Astrocyte (in vitro differentiated cells and primary cell): Measurements from ENCODE around the gene B4GALNT1. TPM values are rescaled to one million over a fixed set of nuclear protein-coding genes. Genes with fewer than 3 reads are reported as not detected.

ENCODE experiments used
- DNase-seq: peaks from one replicate; pipeline ENCODE4 v3.0.0-alpha.2; 2010; ENCODE audit warnings: low read depth
- FAIRE-seq: peaks from 2 replicates; lab custom pipeline; 2011; peaks lifted over from hg19 to GRCh38; lab: Jason Lieb, UNC
- H2AFZ ChIP-seq: 2 replicates; pipeline ENCODE4 v1.6.0; 2012; ENCODE audit warnings: low read depth, low read length, inconsistent platforms
- H3K27ac ChIP-seq: 2 replicates; pipeline ENCODE4 v1.5.1; 2011; ENCODE audit warnings: low read depth, low read length, inconsistent platforms
- H3K27me3 ChIP-seq: 2 replicates; pipeline ENCODE4 v1.6.0; 2011; ENCODE audit warnings: low read length, inconsistent platforms; ENCODE audit not compliant: insufficient read depth
- H3K36me3 ChIP-seq: 2 replicates; pipeline ENCODE4 v1.5.1; 2011; ENCODE audit warnings: low read length, inconsistent platforms; ENCODE audit not compliant: insufficient read depth
- H3K4me1 ChIP-seq: 2 replicates; pipeline ENCODE4 v1.5.1; 2011; ENCODE audit warnings: low read length, inconsistent platforms; ENCODE audit not compliant: insufficient read depth
- H3K4me2 ChIP-seq: 2 replicates; pipeline ENCODE4 v1.6.0; 2012; ENCODE audit warnings: low read length, inconsistent platforms
- H3K4me3 ChIP-seq: 2 replicates; pipeline ENCODE4 v1.5.1; 2011; ENCODE audit warnings: low read depth, mild to moderate bottlenecking, low read length, inconsistent platforms; ENCODE audit not compliant: insufficient read depth
- H3K79me2 ChIP-seq: 2 replicates; pipeline ENCODE4 v1.6.0; 2012; ENCODE audit warnings: mild to moderate bottlenecking, low read length, inconsistent platforms; ENCODE audit not compliant: insufficient read depth
- H3K9ac ChIP-seq: 2 replicates; pipeline ENCODE4 v1.6.0; 2012; ENCODE audit warnings: mild to moderate bottlenecking, low read length, inconsistent platforms
- H3K9me3 ChIP-seq: 2 replicates; pipeline ENCODE4 v1.5.1; 2012; ENCODE audit warnings: low read depth, mild to moderate bottlenecking, low read length, inconsistent platforms; ENCODE audit not compliant: insufficient read depth
- H4K20me1 ChIP-seq: 2 replicates; pipeline ENCODE4 v1.6.0; 2012; ENCODE audit warnings: low read length, inconsistent platforms; ENCODE audit not compliant: insufficient read depth
- H3K27ac Mint-ChIP-seq: one replicate; pipeline ENCODE4 v1.8.0; 2021; ENCODE audit warnings: mild to moderate bottlenecking, mixed read lengths; ENCODE audit not compliant: unreplicated experiment
- H3K27me3 Mint-ChIP-seq: one replicate; pipeline ENCODE4 v1.8.0; 2021; ENCODE audit warnings: low read depth, mixed read lengths; ENCODE audit not compliant: unreplicated experiment
- H3K36me3 Mint-ChIP-seq: one replicate; pipeline ENCODE4 v1.8.0; 2021; ENCODE audit warnings: low read depth, mixed read lengths; ENCODE audit not compliant: unreplicated experiment
- H3K4me1 Mint-ChIP-seq: one replicate; pipeline ENCODE4 v1.8.0; 2021; ENCODE audit warnings: low read depth, mixed read lengths; ENCODE audit not compliant: unreplicated experiment
- H3K4me3 Mint-ChIP-seq: one replicate; pipeline ENCODE4 v1.8.0; 2021; ENCODE audit warnings: mild to moderate bottlenecking, moderate library complexity, mixed read lengths; ENCODE audit not compliant: unreplicated experiment
- H3K9me3 Mint-ChIP-seq: one replicate; pipeline ENCODE4 v1.8.0; 2021; ENCODE audit warnings: mild to moderate bottlenecking, mixed read lengths; ENCODE audit not compliant: unreplicated experiment
- EZH2 ChIP-seq: IDR thresholded peaks from 2 replicates; pipeline ENCODE4 v1.6.1; 2012; ENCODE audit warnings: mild to moderate bottlenecking, low read length, inconsistent platforms; ENCODE audit not compliant: insufficient read depth
- total RNA-seq: library from RNA; stranded (reverse); gene quantifications from 2 replicates; pipeline ENCODE4 v1.2.1, GENCODE V29; 2021
- TF ChIP-seq, protein P1 (sequence below): IDR thresholded peaks from 2 replicates; pipeline ENCODE4 v1.5.1; 2011; ENCODE audit warnings: low read depth, mild to moderate bottlenecking, inconsistent platforms, low read length, moderate library complexity; ENCODE audit not compliant: insufficient read depth

The B4GALNT1 gene
- total RNA-seq, 1 donor from 2014 or later = 2.5 TPM

DNA sequence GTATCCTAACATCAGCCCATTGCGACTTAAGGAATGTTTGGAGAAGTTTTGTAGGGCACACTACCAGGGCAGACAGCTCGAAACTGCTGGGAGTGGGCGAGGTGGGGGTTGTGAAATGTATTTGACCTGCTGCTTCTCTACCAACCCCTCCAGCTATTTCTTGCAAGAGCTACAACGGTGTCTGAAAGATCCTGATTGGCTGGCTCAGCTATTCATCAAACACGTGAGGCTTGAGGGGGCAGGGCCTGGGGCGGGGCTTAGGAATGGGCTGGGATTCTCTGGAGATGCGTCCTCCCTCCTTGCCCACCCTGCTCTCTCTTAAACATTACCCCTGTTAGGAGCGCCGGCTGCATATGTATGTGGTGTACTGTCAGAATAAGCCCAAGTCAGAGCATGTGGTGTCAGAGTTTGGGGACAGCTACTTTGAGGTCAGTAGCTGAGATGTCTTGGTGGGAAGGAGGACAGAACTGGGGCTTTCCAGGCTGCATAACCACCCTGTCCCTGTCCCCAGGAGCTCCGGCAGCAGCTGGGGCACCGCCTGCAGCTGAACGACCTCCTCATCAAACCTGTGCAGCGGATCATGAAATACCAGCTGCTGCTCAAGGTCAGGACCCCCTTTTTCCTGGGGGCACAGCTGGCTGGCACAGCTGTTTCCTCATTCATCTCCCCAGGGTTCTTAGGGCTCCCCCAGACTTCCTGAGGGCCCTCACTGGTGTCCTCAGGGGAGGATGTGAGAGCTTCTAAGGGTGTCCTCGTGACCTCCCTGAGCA lies 18.6 kb downstream of the B4GALNT1 start:
- Histone ChIP-seq H3K9me3 (no peaks in the 10 kb centered on the region), H3K4me1 (peaks cover 14% of the 10 kb centered on the region), H3K27me3 (peaks cover 5% of the 10 kb centered on the region), H3K4me2 (no peak overlapping the region), H3K9ac (no peak overlapping the region), H3K27ac (no peak overlapping the region), H2AFZ (no peak overlapping the region), H3K79me2 (no peaks in the 10 kb centered on the region), H3K36me3 (no peaks in the 10 kb centered on the region), H4K20me1 (peaks cover 3% of the 10 kb centered on the region), H3K4me3 (no peak overlapping the region)
- no peak for DNase-seq
- Mint-ChIP-seq H3K36me3 (peaks cover 50% of the 10 kb centered on the region), H3K27me3 (peaks cover 48% of the 10 kb centered on the region), H3K9me3 (no peaks in the 10 kb centered on the region), H3K27ac (no peak overlapping the region), H3K4me1 (peaks cover 10% of the 10 kb centered on the region), H3K4me3 (no peak overlapping the region)
- no peak for FAIRE-seq
- no peak for TF ChIP-seq EZH2
- TF ChIP-seq, protein P1, sequence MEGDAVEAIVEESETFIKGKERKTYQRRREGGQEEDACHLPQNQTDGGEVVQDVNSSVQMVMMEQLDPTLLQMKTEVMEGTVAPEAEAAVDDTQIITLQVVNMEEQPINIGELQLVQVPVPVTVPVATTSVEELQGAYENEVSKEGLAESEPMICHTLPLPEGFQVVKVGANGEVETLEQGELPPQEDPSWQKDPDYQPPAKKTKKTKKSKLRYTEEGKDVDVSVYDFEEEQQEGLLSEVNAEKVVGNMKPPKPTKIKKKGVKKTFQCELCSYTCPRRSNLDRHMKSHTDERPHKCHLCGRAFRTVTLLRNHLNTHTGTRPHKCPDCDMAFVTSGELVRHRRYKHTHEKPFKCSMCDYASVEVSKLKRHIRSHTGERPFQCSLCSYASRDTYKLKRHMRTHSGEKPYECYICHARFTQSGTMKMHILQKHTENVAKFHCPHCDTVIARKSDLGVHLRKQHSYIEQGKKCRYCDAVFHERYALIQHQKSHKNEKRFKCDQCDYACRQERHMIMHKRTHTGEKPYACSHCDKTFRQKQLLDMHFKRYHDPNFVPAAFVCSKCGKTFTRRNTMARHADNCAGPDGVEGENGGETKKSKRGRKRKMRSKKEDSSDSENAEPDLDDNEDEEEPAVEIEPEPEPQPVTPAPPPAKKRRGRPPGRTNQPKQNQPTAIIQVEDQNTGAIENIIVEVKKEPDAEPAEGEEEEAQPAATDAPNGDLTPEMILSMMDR = no peak

DNA sequence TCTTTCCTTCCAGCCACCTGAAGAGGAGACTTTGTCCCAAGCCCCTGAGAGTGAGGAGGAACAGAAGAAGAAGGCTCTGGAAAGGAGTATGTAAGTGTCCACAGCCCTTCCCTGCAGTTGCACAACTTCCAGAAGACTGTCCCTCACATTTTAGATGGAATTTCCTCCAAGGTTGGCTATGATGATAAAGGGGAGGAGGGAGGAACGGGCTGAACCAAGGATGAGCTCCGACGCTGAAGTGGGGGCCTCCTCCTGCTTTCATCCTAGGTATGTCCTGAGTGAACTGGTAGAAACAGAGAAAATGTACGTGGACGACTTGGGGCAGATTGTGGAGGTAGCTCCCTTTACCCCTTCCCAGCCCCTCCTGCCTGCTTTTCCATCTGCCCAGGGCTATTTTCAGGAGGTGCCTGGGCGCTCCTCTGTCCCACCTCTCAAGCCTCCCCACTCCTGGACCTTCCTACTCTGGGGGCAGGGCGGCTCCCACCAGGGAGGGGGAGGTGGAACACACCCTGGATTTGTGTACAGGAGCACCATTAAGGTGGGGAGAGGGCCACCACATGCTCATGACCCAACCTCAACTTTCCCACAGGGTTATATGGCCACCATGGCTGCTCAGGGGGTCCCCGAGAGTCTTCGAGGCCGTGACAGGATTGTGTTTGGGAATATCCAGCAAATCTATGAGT lies 19.4 kb downstream of the B4GALNT1 start:
- H3K4me2 ChIP-seq = no peak overlapping the region
- peaks cover 45% of the 10 kb centered on the region for H3K27me3 Mint-ChIP-seq

More for the DNA sequence above, 19.4 kb downstream of the B4GALNT1 start:
- FAIRE-seq (no peak), DNase-seq (no peak)
- H3K27ac ChIP-seq = no peak overlapping the region
- no peaks in the 10 kb centered on the region for H3K9me3 ChIP-seq
- peaks cover 45% of the 10 kb centered on the region for H3K36me3 Mint-ChIP-seq
- H3K27ac Mint-ChIP-seq = no peak overlapping the region
- TF ChIP-seq, protein P1 = no peak
- TF ChIP-seq EZH2 = no peak
- H3K79me2 ChIP-seq = no peaks in the 10 kb centered on the region
- no peaks in the 10 kb centered on the region for H3K36me3 ChIP-seq
- H3K4me3 ChIP-seq = no peak overlapping the region
- no peaks in the 10 kb centered on the region for H3K9me3 Mint-ChIP-seq
- H4K20me1 ChIP-seq = peaks cover 3% of the 10 kb centered on the region
- no peak overlapping the region for H3K4me3 Mint-ChIP-seq
- H3K4me1 Mint-ChIP-seq = peaks cover 10% of the 10 kb centered on the region
- no peak overlapping the region for H2AFZ ChIP-seq
- peaks cover 14% of the 10 kb centered on the region for H3K4me1 ChIP-seq
- H3K27me3 ChIP-seq = no peaks in the 10 kb centered on the region
- no peak overlapping the region for H3K9ac ChIP-seq
